ES-I3 (cell line): ENCODE results near the gene HOXA11.

Experiments
- H3K36me3 ChIP-seq: 2 replicates; pipeline ENCODE4 v1.6.1; 2013; ENCODE audit warnings: mild to moderate bottlenecking, low read length, control low read depth, moderate library complexity; ENCODE audit not compliant: insufficient read depth
- H3K4me1 ChIP-seq: 2 replicates; pipeline ENCODE4 v1.6.1; 2013; ENCODE audit warnings: mild to moderate bottlenecking, control low read depth, low read length; ENCODE audit not compliant: insufficient read depth
- H3K9ac ChIP-seq: 2 replicates; pipeline ENCODE4 v1.6.1; 2013; ENCODE audit warnings: low read depth, mild to moderate bottlenecking, low read length, moderate library complexity
- H3K9me3 ChIP-seq: 2 replicates; pipeline ENCODE4 v1.6.1; 2013; ENCODE audit warnings: mild to moderate bottlenecking, low read length, moderate library complexity; ENCODE audit not compliant: control insufficient read depth, insufficient read depth

Gene HOXA11

GRCh38 chr7:27193335-27194001 lies 8.4 kb upstream of the HOXA11 start:
- Histone ChIP-seq H3K36me3 (no peaks in the 10 kb centered on the region), H3K4me1 (0 out of 2 replicates have a peak, but pooled peaks cover 4% of the 10 kb centered on the region), H3K9me3 (no peaks in the 10 kb centered on the region; the same call in 1 of the 2 replicates), H3K9ac (no peak overlapping the region)

GRCh38 chr7:27192546-27193334 lies 7.7 kb upstream of the HOXA11 start:
- Histone ChIP-seq H3K36me3 (no peaks in the 10 kb centered on the region), H3K9me3 (no peaks in the 10 kb centered on the region; the same call in 1 of the 2 replicates), H3K4me1 (0 out of 2 replicates have a peak, but pooled peaks cover 4% of the 10 kb centered on the region), H3K9ac (no peak overlapping the region; the same call in 1 of the 2 replicates)

GRCh38 chr7:27191833-27192545 lies 7.0 kb upstream of the HOXA11 start:
- H3K4me1 ChIP-seq, result 0 out of 2 replicates have a peak, but pooled peaks cover 4% of the 10 kb centered on the region
- no peaks in the 10 kb centered on the region for H3K9me3 ChIP-seq
- no peaks in the 10 kb centered on the region for H3K36me3 ChIP-seq
- no peak overlapping the region; the same call in 1 of the 2 replicates for H3K9ac ChIP-seq

GRCh38 chr7:27191161-27191731 lies 6.2 kb upstream of the HOXA11 start:
- H3K36me3 ChIP-seq, result no peaks in the 10 kb centered on the region
- H3K9me3 ChIP-seq, result no peaks in the 10 kb centered on the region
- H3K4me1 ChIP-seq, result 0 out of 2 replicates have a peak, but pooled peaks cover 4% of the 10 kb centered on the region
- no peak overlapping the region for H3K9ac ChIP-seq

- Histone ChIP-seq H3K36me3 (no peaks in the 10 kb centered on the region), H3K9ac (no peak overlapping the region), H3K9me3 (no peaks in the 10 kb centered on the region), H3K4me1 (peaks cover 11% of the 10 kb centered on the region; the same call in 1 of the 2 replicates)
Observed at GRCh38 chr7:27189997-27190748, 5.1 kb upstream of the HOXA11 start.

GRCh38 chr7:27189295-27189996 lies 4.4 kb upstream of the HOXA11 start:
- no peaks in the 10 kb centered on the region for H3K9me3 ChIP-seq
- H3K36me3 ChIP-seq, result no peaks in the 10 kb centered on the region
- peaks cover 11% of the 10 kb centered on the region; the same call in 1 of the 2 replicates for H3K4me1 ChIP-seq
- H3K9ac ChIP-seq, result no peak overlapping the region

- Histone ChIP-seq H3K36me3 (no peaks in the 10 kb centered on the region), H3K9ac (no peak overlapping the region; the same call in 1 of the 2 replicates), H3K4me1 (peaks cover 11% of the 10 kb centered on the region; the same call in 1 of the 2 replicates), H3K9me3 (no peaks in the 10 kb centered on the region)
Observed at GRCh38 chr7:27188386-27189294, 3.6 kb upstream of the HOXA11 start.

GRCh38 chr7:27187475-27188385 lies 2.7 kb upstream of the HOXA11 start:
- H3K9ac ChIP-seq, result no peak overlapping the region

GRCh38 chr7:27186668-27187474 lies 1.8 kb upstream of the HOXA11 start:
- H3K36me3 ChIP-seq, result no peaks in the 10 kb centered on the region
- no peak overlapping the region for H3K9ac ChIP-seq
- no peaks in the 10 kb centered on the region for H3K9me3 ChIP-seq
- peaks cover 11% of the 10 kb centered on the region; the same call in 1 of the 2 replicates for H3K4me1 ChIP-seq

More at GRCh38 chr7:27187475-27188385, 2.7 kb upstream of the HOXA11 start:
- H3K9me3 ChIP-seq, result no peaks in the 10 kb centered on the region
- H3K36me3 ChIP-seq, result no peaks in the 10 kb centered on the region
- peaks cover 11% of the 10 kb centered on the region; the same call in 1 of the 2 replicates for H3K4me1 ChIP-seq

- no peak overlapping the region for H3K9ac ChIP-seq
Observed at GRCh38 chr7:27185854-27186667, 1.0 kb upstream of the HOXA11 start.

More at GRCh38 chr7:27185854-27186667, 1.0 kb upstream of the HOXA11 start:
- Histone ChIP-seq H3K36me3 (no peaks in the 10 kb centered on the region), H3K9me3 (no peaks in the 10 kb centered on the region), H3K4me1 (peaks cover 7% of the 10 kb centered on the region; the same call in 1 of the 2 replicates)
